ENCODE results near the gene TAS1R1. TPM values are rescaled to one million over a fixed set of nuclear protein-coding genes. Genes with fewer than 3 reads are reported as not detected.

Gene TAS1R1
- total and polyA plus RNA-seq, 9 of the 15 experiments (the other 6 are each of a cell fraction or from before 2014, with no cell fraction given): 0.06 TPM; not detected in 8

DNA sequence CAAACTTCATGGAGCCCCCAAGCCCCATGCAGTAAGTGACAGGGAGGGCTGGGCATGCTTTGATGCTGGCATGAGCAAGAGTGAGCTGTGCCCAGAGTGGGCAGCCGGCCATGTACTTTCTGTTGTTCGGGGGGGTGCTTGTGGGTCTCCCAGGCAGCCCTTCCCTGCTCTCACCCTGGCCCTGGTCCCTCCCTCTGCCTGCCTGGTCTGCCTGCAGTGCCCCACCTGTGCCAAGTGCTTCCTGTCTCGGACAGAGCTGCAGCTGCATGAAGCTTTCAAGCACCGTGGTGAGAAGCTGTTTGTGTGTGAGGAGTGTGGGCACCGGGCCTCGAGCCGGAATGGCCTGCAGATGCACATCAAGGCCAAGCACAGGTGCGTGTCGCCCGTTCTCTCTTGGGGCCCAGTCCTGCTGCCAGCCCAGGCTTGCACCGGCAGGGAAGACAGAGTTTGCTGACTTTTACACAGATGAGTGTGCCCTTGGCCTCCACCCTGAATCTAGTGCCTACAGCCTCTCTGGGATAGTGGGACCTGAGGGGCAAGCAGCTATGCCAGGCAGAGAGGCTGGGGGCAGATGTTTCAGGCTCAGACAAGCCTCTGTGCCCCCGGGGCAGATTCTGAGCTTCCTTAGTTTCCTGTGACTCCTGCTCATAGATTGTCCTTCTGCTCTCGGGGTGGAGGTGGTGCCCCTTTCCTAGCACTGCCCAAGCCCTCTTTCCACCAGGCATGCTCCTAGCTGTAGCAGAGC, 32.3 kb downstream of the TAS1R1 start:
- ChIA-PET CTCF (ENCODE audit: low intra/inter-chr PET ratio) (no interaction called here), POLR2A (interaction anchor here (0.6 to 13.4 kb wide), 2 partner anchors 13 to 85 kb away, joined by 3 to 221 read pairs; partner anchors contain the start of gene KLHL21)
- ATAC-seq (no peak), DNase-seq (ENCODE audit: extremely low read depth in 1 of 4, low spot score in 3 of 4) (no peak), FAIRE-seq (no peak)
- Histone ChIP-seq H3K79me2 (ENCODE audit: control insufficient read depth, insufficient read depth, low read length) (peaks cover 18% of the 10 kb centered on the region), H3K9me1 (ENCODE audit: control insufficient read depth, insufficient read depth, low read length) (peaks cover 23% of the 10 kb centered on the region), H3K27ac (ENCODE audit: extremely low read depth, low read depth, low read length) (no peak overlapping the region), H3K9me3 (replicated peaks; ENCODE audit: control insufficient read depth, insufficient read depth, low read depth, low read length) (no peaks in the 10 kb centered on the region), H3K9ac (ENCODE audit: insufficient read depth in 1 of 2, low read depth in 2 of 2, low read length in 2 of 2) (peak overlapping the region in 1 of 2 experiments; percentile 1; a peak in 1 of 4 replicates), H2AFZ (ENCODE audit: low read depth, low read length) (no peak overlapping the region), H3K27me3 (ENCODE audit: control insufficient read depth in 2 of 2, insufficient read depth in 2 of 2, low read length in 2 of 2) (no peaks in the 10 kb centered on the region), H3K36me3 (ENCODE audit: control insufficient read depth, insufficient read depth, low read length) (peaks cover 76% of the 10 kb centered on the region; the same call in 2 of the 3 replicates), H3K4me3 (no peak overlapping the region), H3K4me1 (replicated peaks in 1 of 2; ENCODE audit: control insufficient read depth in 2 of 2, insufficient read depth in 2 of 2, low read length in 2 of 2) (peaks cover 17 to 58% of the 10 kb centered on the region in 2 experiments; a peak in 4 of 5 replicates), H3K4me2 (ENCODE audit: insufficient read depth, low read length) (no peak overlapping the region), H4K20me1 (replicated peaks; ENCODE audit: control insufficient read depth, insufficient read depth, low read length) (peaks cover 29% of the 10 kb centered on the region)
- no TSS peak for BruUV-seq (replicated peaks)
- in situ Hi-C loops (cut with MboI) (no loop called here), intact Hi-C loops (cut with micrococcal nuclease) (no loop called here)
- peak; percentile 60 for TF ChIP-seq POLR2G (IDR thresholded peaks at IDR 0.05; ENCODE audit: low read depth, low read length)
- TF ChIP-seq RBFOX2 (IDR thresholded peaks at IDR 0.05; ENCODE audit: low read depth, low read length): peak; percentile 3; the same call in 1 of the 2 replicates
- TF ChIP-seq, protein P1, sequence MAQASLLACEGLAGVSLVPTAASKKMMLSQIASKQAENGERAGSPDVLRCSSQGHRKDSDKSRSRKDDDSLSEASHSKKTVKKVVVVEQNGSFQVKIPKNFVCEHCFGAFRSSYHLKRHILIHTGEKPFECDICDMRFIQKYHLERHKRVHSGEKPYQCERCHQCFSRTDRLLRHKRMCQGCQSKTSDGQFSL (CRISPR knock-in tag; IDR thresholded peaks at IDR 0.05): peak; percentile 41; the same call in 1 of the 2 replicates
- TF ChIP-seq, protein P1 (tag; IDR thresholded peaks at IDR 0.05): no peak
- TF ChIP-seq, protein P2, sequence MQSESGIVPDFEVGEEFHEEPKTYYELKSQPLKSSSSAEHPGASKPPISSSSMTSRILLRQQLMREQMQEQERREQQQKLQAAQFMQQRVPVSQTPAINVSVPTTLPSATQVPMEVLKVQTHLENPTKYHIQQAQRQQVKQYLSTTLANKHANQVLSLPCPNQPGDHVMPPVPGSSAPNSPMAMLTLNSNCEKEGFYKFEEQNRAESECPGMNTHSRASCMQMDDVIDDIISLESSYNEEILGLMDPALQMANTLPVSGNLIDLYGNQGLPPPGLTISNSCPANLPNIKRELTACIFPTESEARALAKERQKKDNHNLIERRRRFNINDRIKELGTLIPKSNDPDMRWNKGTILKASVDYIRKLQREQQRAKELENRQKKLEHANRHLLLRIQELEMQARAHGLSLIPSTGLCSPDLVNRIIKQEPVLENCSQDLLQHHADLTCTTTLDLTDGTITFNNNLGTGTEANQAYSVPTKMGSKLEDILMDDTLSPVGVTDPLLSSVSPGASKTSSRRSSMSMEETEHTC (IDR thresholded peaks at IDR 0.05): no peak
- TF ChIP-seq POLR2A (conservative IDR thresholded peaks at IDR 0.05): 0 out of 2 replicates have a peak, but pooled peaks have one; percentile 11
- no peak for TF ChIP-seq COPS2 (conservative IDR thresholded peaks at IDR 0.05)
- TF ChIP-seq, protein P3, sequence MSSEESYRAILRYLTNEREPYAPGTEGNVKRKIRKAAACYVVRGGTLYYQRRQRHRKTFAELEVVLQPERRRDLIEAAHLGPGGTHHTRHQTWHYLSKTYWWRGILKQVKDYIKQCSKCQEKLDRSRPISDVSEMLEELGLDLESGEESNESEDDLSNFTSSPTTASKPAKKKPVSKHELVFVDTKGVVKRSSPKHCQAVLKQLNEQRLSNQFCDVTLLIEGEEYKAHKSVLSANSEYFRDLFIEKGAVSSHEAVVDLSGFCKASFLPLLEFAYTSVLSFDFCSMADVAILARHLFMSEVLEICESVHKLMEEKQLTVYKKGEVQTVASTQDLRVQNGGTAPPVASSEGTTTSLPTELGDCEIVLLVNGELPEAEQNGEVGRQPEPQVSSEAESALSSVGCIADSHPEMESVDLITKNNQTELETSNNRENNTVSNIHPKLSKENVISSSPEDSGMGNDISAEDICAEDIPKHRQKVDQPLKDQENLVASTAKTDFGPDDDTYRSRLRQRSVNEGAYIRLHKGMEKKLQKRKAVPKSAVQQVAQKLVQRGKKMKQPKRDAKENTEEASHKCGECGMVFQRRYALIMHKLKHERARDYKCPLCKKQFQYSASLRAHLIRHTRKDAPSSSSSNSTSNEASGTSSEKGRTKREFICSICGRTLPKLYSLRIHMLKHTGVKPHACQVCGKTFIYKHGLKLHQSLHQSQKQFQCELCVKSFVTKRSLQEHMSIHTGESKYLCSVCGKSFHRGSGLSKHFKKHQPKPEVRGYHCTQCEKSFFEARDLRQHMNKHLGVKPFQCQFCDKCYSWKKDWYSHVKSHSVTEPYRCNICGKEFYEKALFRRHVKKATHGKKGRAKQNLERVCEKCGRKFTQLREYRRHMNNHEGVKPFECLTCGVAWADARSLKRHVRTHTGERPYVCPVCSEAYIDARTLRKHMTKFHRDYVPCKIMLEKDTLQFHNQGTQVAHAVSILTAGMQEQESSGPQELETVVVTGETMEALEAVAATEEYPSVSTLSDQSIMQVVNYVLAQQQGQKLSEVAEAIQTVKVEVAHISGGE (CRISPR knock-in tag; IDR thresholded peaks at IDR 0.05): no peak
- no peak for TF ChIP-seq TAF9B (IDR thresholded peaks at IDR 0.05; ENCODE audit: partially characterized antibody)
- no peak for TF ChIP-seq ZNF239 (CRISPR knock-in tag; IDR thresholded peaks at IDR 0.05)
- no peak for TF ChIP-seq PHF21A (IDR thresholded peaks at IDR 0.05; ENCODE audit: borderline replicate concordance, low read depth)
- TF ChIP-seq, protein P4, sequence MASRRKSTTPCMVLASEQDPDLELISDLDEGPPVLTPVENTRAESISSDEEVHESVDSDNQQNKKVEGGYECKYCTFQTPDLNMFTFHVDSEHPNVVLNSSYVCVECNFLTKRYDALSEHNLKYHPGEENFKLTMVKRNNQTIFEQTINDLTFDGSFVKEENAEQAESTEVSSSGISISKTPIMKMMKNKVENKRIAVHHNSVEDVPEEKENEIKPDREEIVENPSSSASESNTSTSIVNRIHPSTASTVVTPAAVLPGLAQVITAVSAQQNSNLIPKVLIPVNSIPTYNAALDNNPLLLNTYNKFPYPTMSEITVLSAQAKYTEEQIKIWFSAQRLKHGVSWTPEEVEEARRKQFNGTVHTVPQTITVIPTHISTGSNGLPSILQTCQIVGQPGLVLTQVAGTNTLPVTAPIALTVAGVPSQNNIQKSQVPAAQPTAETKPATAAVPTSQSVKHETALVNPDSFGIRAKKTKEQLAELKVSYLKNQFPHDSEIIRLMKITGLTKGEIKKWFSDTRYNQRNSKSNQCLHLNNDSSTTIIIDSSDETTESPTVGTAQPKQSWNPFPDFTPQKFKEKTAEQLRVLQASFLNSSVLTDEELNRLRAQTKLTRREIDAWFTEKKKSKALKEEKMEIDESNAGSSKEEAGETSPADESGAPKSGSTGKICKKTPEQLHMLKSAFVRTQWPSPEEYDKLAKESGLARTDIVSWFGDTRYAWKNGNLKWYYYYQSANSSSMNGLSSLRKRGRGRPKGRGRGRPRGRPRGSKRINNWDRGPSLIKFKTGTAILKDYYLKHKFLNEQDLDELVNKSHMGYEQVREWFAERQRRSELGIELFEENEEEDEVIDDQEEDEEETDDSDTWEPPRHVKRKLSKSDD (conservative IDR thresholded peaks at IDR 0.05; ENCODE audit: low read length): no peak
- no peak for TF ChIP-seq HOXB6 (CRISPR knock-in tag; IDR thresholded peaks at IDR 0.05; ENCODE audit: borderline replicate concordance)
- WGBS (ENCODE audit: insufficient coverage, low coverage, missing lambda C conversion rate): 94% methylated on average over 13 of the region's 13 CpGs
